Type B pancreatic cell (in vitro differentiated cells): Measurements from ENCODE around the gene TNS3. TPM values are rescaled to one million over a fixed set of nuclear protein-coding genes. Genes with fewer than 3 reads are reported as not detected.

ENCODE experiments used
- DNase-seq: peaks from one replicate; pipeline ENCODE4 v3.0.0; 2021; ENCODE audit warnings: mixed read lengths; ENCODE audit not compliant: unreplicated experiment; ENCODE audit errors: extremely low spot score
- H3K27ac Mint-ChIP-seq: 2 replicates; pipeline ENCODE4 v1.8.0; 2021; ENCODE audit warnings: mild to moderate bottlenecking, mixed read lengths
- H3K27me3 Mint-ChIP-seq: 2 replicates; pipeline ENCODE4 v1.8.0; 2021; ENCODE audit warnings: mixed read lengths
- H3K36me3 Mint-ChIP-seq: 2 replicates; pipeline ENCODE4 v1.8.0; 2021; ENCODE audit warnings: mixed read lengths
- H3K4me1 Mint-ChIP-seq: one replicate; pipeline ENCODE4 v1.8.0; 2021; ENCODE audit warnings: mixed read lengths; ENCODE audit not compliant: unreplicated experiment
- H3K4me3 Mint-ChIP-seq: 2 replicates; pipeline ENCODE4 v1.8.0; 2021; ENCODE audit warnings: mild to moderate bottlenecking, mixed read lengths
- H3K9me3 Mint-ChIP-seq: 2 replicates; pipeline ENCODE4 v1.8.0; 2021; ENCODE audit warnings: mixed read lengths
- total RNA-seq: library from RNA; stranded (reverse); gene quantifications from 2 replicates; pipeline ENCODE4 v1.2.1, GENCODE V29; 2021; ENCODE audit warnings: low replicate concordance
- TF ChIP-seq, protein P1 (sequence below): fragments of 200-600 bp; sonication (generic); conservative IDR thresholded peaks from 2 replicates; pipeline ENCODE4 v1.5.0; 2021; ENCODE audit warnings: antibody characterized with exemption, mild to moderate bottlenecking

Gene TNS3
- total RNA-seq, 1 donor from 2014 or later: 138 TPM

DNA sequence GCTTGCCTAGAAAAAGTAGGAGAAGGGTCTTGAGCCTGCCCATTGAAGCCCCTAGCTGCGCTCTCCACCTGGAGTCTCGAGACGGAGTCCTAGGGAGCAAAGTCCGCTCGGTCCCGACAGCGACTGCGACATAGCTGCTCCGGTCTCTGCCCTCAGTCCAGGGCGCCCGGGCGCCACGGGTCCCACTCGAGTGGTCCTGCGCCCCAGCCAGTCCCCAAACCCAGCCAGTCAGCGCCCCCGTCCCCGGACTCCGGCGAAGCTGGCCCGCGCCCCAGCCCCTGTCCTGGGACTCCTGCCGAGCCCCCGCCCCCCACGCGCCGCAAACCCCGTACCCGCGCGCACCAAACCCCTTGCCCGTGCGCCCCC, 490 bp downstream of the TNS3 start:
- peak overlapping the region; percentile 96 for H3K4me3 Mint-ChIP-seq
- peaks cover 5% of the 10 kb centered on the region for H3K9me3 Mint-ChIP-seq
- peaks cover 4% of the 10 kb centered on the region for H3K36me3 Mint-ChIP-seq
- peak; percentile 78 for DNase-seq
- H3K27ac Mint-ChIP-seq: peak overlapping the region; percentile 78
- H3K27me3 Mint-ChIP-seq: peaks cover 13% of the 10 kb centered on the region
- TF ChIP-seq, protein P1, sequence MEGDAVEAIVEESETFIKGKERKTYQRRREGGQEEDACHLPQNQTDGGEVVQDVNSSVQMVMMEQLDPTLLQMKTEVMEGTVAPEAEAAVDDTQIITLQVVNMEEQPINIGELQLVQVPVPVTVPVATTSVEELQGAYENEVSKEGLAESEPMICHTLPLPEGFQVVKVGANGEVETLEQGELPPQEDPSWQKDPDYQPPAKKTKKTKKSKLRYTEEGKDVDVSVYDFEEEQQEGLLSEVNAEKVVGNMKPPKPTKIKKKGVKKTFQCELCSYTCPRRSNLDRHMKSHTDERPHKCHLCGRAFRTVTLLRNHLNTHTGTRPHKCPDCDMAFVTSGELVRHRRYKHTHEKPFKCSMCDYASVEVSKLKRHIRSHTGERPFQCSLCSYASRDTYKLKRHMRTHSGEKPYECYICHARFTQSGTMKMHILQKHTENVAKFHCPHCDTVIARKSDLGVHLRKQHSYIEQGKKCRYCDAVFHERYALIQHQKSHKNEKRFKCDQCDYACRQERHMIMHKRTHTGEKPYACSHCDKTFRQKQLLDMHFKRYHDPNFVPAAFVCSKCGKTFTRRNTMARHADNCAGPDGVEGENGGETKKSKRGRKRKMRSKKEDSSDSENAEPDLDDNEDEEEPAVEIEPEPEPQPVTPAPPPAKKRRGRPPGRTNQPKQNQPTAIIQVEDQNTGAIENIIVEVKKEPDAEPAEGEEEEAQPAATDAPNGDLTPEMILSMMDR: no peak
- H3K4me1 Mint-ChIP-seq: peaks cover 58% of the 10 kb centered on the region

DNA sequence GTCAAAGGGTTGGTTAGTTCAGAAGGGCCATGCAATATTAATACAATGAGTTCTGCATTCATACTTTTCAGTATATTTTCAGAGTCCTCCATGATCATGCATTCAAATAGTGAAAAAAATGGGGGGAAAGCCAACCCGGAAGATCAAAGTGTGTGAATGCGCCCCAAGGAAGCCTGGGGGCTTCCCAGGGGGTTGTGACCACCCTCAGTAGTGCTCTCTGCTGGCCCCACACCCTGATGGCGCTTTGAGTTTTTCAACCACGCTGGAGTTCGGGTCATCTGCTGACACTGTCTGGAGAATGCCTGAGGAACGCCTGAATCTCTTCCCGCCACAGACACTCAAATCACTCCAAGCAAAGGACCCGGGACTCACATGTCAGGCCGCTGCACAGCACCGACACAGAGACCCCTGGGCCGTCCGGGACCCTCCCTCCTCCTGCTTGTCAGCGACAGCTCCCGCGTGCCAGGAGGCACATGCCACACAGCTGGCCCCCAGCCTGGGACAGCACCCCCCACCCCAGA, 1.0 kb downstream of the TNS3 start:
- Mint-ChIP-seq H3K4me1 (peaks cover 63% of the 10 kb centered on the region), H3K9me3 (peaks cover 5% of the 10 kb centered on the region), H3K27me3 (peaks cover 14% of the 10 kb centered on the region), H3K4me3 (peak overlapping the region; percentile 96), H3K36me3 (peaks cover 4% of the 10 kb centered on the region), H3K27ac (peak overlapping the region; percentile 78)
- TF ChIP-seq, protein P1: no peak
- DNase-seq: no peak

DNA sequence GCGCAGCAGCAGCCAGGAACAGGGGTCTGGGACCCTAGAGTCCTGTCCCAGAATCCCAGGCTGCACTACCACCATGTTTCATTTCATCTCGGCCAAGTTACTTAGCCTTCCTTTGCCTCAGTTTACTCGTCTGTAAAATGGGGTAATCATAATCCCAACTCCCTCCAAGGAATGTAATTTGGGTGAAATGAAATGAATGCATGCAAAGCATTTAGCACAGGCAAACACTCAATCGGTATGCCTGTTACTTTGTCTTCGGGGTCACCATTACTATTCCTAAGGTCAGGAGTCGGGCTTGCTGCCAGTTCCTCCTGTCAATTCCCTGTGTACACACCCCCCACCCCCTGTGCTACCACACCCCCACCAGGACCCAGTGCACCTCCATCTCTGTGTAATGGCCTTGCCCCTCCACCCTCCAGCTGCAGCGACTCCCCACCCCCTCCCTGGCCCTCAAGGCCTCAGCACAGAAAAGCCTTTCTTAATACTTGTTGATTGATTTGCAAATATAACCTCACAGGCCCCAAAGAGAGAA, 1.7 kb downstream of the TNS3 start:
- Mint-ChIP-seq H3K9me3 (peaks cover 1% of the 10 kb centered on the region), H3K4me1 (peaks cover 65% of the 10 kb centered on the region), H3K36me3 (peaks cover 5% of the 10 kb centered on the region), H3K27me3 (peaks cover 14% of the 10 kb centered on the region), H3K27ac (peak overlapping the region; percentile 78), H3K4me3 (peak overlapping the region; percentile 96)
- no peak for DNase-seq
- TF ChIP-seq, protein P1: no peak

DNA sequence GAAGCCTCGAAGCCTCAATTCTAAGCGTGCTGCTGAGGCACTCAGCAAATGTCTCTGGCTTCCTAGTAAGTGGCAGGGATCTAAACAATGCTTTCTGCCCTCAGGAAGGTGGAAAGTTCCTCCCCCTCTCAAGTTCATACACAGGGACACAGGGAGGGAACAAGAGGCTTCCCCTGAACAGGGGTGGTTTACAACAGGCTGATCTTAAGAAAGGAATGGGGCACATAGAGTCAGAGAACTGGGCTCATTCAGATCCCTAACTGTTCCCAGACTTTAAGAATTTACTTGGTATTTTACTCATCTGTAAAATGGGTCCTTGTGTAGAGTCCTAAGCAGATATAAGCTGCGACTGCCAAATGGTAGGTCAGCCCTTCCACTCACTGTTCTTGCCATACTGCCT, 2.5 kb downstream of the TNS3 start:
- no peaks in the 10 kb centered on the region for H3K9me3 Mint-ChIP-seq

DNA sequence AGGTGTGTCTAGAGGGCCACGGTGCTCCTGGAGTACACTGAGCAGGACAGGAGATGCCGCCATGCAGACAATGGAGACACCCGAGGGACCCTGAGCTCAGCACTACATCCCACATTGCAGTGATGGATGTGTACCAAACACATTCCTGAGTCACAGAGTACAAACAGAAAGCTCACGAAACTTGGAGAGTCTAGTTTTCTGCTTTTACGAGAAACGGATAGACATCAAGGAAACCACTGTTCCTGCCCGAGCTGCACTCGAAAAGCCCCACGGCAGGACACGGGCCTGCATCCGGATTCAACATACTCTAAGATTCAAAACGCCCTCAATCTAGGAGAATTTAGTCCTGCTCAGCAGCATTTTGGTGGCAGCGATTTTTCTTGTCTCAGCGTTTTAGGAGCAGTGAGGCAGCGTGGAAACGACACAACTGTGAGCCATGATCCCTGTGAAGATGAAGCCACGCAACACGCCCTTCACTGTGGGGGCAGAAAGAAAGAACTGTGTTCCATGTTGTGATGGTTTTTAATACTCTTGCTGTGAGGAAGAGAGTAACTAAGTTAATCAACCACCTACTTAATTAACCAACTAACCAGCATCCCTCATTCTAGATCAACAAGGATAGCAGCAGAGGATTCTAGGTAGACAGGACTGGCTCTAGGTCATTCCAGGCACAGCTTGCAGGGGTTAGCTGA, 3.2 kb downstream of the TNS3 start:
- H3K9me3 Mint-ChIP-seq: no peaks in the 10 kb centered on the region
- peaks cover 13% of the 10 kb centered on the region for H3K27me3 Mint-ChIP-seq
- no peak for DNase-seq
- peaks cover 80% of the 10 kb centered on the region for H3K4me1 Mint-ChIP-seq
- TF ChIP-seq, protein P1: no peak
- peak overlapping the region; percentile 86 for H3K27ac Mint-ChIP-seq
- peaks cover 9% of the 10 kb centered on the region for H3K36me3 Mint-ChIP-seq
- peak overlapping the region; percentile 96 for H3K4me3 Mint-ChIP-seq

More for the DNA sequence above, 2.5 kb downstream of the TNS3 start:
- TF ChIP-seq, protein P1: no peak
- Mint-ChIP-seq H3K4me3 (peak overlapping the region; percentile 96), H3K4me1 (peaks cover 73% of the 10 kb centered on the region), H3K36me3 (peaks cover 9% of the 10 kb centered on the region), H3K27me3 (peaks cover 13% of the 10 kb centered on the region), H3K27ac (peak overlapping the region; percentile 86)
- DNase-seq: no peak
